ENCODE measurements around the gene NLRP9. TPM values are rescaled to one million over a fixed set of nuclear protein-coding genes. Genes with fewer than 3 reads are reported as not detected.

Gene NLRP9
- total RNA-seq, 1 experiment from 2014 or later = not detected

GRCh38 chr19:55689411-55690108 lies 48.6 kb downstream of the NLRP9 start:
- DNase-seq (ENCODE audit: low read depth, low spot score) = no peak
- intact Hi-C loops (cut with micrococcal nuclease) = no loop called here
- no TSS peak for BruUV-seq (replicated peaks)
- no peak overlapping the region for H3K4me3 ChIP-seq (replicated peaks in 1 of 2; ENCODE audit: low read depth in 1 of 2, low read length in 2 of 2)
- H3K4me2 ChIP-seq (ENCODE audit: low read length) = no peak overlapping the region
- H3K27me3 ChIP-seq (ENCODE audit: insufficient read depth, low read length) = no peaks in the 10 kb centered on the region
- H3K27ac ChIP-seq (ENCODE audit: low read depth, low read length) = no peak overlapping the region
- no peak overlapping the region for H2AFZ ChIP-seq (ENCODE audit: low read depth, low read length, poor library complexity, severe bottlenecking)
- ChIA-PET RAD21 (ENCODE audit: low non-redundant PET in 1 of 2, low total read pairs in 2 of 2, uncharacterized antibody in 2 of 2, unreplicated experiment in 2 of 2) (no interaction called here), POLR2A (no interaction called here), CTCF (no interaction called here)
- TF ChIP-seq TCF7L2 (IDR thresholded peaks at IDR 0.05; ENCODE audit: borderline replicate concordance, extremely low read depth, insufficient read depth, insufficient read length) (no peak), ZFX (IDR thresholded peaks at IDR 0.05) (no peak), CTCF (IDR thresholded peaks at IDR 0.05 in 2 of 3, conservative IDR thresholded peaks at IDR 0.05 in 1 of 3; ENCODE audit: borderline replicate concordance in 1 of 3, insufficient read depth in 1 of 3, low read depth in 2 of 3, low read length in 2 of 3) (no peak), CBX3 (IDR thresholded peaks at IDR 0.05; ENCODE audit: low read depth) (no peak), POLR2A (IDR thresholded peaks at IDR 0.05; ENCODE audit: borderline replicate concordance, extremely low read depth, insufficient read depth, insufficient read length) (no peak), SIN3A (IDR thresholded peaks at IDR 0.05; ENCODE audit: low read depth) (no peak)
- TF ChIP-seq, protein P1, sequence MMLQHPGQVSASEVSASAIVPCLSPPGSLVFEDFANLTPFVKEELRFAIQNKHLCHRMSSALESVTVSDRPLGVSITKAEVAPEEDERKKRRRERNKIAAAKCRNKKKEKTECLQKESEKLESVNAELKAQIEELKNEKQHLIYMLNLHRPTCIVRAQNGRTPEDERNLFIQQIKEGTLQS (IDR thresholded peaks at IDR 0.05) = no peak
- peaks cover 20 to 21% of the 10 kb centered on the region in 2 experiments; a peak in 3 of 4 replicates for H3K36me3 ChIP-seq (ENCODE audit: control insufficient read depth in 1 of 2, insufficient read depth in 2 of 2, low read length in 2 of 2)
- ATAC-seq = no peak
- H3K9ac ChIP-seq (ENCODE audit: low read length) = no peak overlapping the region
- H3K9me3 ChIP-seq (ENCODE audit: control insufficient read depth in 1 of 2, insufficient read depth in 1 of 2, low read depth in 1 of 2, low read length in 2 of 2) = no peaks in the 10 kb centered on the region
- H3K4me1 ChIP-seq (ENCODE audit: control insufficient read depth in 1 of 2, insufficient read depth in 2 of 2, low read length in 2 of 2) = no peaks in the 10 kb centered on the region
- H3K9me2 ChIP-seq (ENCODE audit: insufficient read depth) = no peaks in the 10 kb centered on the region
- H3K79me2 ChIP-seq (ENCODE audit: insufficient read depth, low read length) = peaks cover 31% of the 10 kb centered on the region
- no peaks in the 10 kb centered on the region for H4K20me1 ChIP-seq (ENCODE audit: insufficient read depth)
